Hippocampal formation (tissue), 2 donors: ENCODE results near the gene GPC4.

Source experiments
- DNase-seq, 2 donors: peaks; one replicate each; lab custom pipeline; 2025; lab: John Stamatoyannopoulos, UW

Gene GPC4

DNA sequence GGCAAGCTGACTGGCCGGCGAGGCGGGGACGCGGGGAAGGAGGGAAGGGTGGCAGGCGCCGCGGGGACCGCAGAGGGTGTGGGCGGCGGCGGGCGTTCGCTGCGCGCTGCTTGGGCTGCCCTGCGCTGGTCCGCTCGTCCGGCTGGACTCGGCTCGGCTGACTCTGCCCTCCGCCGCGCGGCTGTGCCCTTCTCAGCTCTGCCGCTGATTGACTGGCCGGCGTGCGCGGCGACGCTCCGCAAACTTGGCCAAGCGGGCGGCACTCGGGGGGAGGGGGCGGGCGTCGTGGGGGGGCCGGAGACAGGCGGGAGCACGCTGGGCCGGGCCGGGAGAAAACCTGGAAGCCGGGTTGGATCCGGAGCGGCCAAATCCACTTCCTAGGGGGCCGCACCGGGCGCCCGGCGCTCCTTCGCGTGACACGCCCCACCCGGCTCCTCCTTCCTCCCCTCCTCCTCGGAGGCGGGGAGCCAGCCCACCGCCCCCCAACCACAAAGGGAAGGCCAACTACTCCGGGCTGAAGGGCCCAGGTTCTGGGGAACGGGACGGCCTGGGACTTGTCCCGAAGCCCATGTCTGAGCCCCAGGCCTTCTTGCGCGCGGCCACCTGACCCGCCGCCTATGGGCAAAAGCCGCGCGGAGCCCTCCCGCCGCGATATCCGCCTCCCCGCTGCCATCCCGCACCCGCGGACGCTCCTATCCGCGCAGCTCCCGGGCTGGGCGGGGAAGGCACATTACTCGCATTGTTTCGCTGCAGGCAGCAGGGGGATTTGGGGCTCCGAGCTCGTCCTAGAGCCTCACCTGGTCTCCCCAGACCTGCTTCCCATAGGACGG, at the start of gene GPC4:
GPC4 (minus strand) TSS at position 214 of the 830 bp plus-strand sequence. CDS start 524 bp downstream, outside the sequence.
- peak in 1 of 2 donors; percentile 22 for DNase-seq

GRCh38 chrX:133461231-133461630, 45.9 kb upstream of the GPC4 start:
- DNase-seq = no peak

DNA sequence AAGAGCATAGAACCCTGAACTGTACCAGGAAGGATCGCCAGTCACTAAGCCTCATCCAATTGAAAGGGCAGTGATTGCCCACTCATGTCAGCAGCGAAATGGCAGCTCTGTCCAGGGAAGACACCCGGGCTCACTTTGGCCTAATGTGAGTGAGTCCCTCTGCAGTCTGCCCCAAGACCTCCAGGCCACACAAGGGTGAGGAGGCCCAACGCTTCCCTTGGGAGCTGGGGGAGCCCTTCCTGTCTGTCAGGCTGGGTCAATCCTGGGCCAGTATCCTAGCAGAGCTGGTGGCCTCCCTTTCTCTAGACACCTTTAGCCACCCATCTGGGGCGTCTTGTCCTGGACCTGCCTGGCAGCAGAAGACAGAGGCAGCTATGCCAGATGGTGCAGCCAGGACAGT, 39.6 kb upstream of the GPC4 start:
- DNase-seq = no peak

DNA sequence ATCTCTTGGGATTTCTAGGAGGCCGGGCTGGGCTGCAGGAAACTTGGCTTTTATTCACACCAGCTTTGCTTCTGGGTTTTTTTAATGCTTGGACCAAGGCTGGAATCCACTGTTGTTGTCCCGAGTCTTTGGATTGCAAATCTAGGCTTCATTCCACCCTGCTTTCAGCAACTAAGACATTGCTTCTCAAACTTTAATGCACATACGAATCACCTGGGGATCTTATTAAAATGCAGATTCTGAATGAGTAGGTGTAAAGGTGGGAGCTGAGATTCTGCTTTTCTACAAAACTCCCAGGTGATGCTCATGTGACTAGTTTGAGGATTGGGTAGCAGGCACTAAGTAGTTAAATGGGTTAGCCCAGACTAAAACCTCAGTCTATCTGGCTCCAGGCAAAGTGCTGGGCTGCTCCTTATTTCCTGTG, 39.2 kb upstream of the GPC4 start:
- no peak for DNase-seq

GRCh38 chrX:133448512-133449076, 33.3 kb upstream of the GPC4 start:
- no peak for DNase-seq

- no peak for DNase-seq
Measured at GRCh38 chrX:133444952-133445831, 29.9 kb upstream of the GPC4 start.

GRCh38 chrX:133444196-133444595, 28.9 kb upstream of the GPC4 start:
- DNase-seq = no peak

DNA sequence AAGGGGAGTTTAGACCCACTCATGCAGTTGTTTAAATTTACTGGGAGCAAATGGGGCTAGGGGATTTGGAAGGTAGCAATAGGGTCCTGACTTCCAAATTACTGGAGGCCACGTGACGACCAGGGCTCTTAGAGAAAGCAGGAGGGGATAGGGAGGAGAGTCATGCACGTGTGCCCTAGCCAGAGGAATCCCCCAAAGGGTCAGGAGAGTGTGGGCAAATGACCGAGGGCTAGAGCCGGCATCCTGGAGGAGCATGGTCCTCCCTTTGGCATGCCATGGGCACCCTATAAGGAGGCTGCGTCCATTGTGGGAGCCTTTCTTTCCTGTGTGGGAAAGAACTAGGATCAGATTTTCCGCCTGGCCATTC, 25.5 kb upstream of the GPC4 start:
- no peak for DNase-seq

DNA sequence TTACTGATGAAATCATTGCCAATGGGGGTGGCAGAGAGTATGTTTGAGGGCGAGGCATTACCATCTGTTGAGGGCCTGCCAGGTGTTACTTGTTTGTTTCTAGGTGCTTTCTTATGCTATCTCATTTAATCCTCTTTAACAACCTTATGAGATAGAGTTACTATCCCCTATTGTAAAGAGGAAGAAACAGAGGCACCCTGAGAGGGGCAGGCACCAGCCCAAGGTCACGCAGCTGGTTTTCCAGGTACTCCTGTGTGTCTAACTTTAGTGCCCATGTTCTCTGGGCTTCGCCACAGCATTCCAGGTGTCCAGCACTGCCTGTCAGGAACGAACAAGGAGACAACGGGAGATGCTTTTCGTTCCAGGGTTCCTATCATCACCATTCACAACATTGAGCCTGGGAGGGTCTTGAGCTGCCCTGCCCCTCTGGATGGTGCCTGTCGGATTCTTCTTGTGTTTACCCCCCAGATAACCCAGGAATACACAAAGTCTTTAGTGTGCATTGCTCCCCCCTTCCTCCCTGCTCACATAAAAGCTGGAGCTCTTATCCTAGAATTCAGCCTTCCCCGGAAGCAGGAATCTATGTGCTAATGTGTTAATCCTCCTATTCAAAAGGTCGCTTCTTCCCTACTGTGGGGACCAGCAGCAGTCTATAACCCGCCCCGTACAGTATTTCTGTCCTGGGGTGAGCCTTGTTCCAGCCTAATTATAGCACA, 24.9 kb upstream of the GPC4 start:
- no peak for DNase-seq

DNA sequence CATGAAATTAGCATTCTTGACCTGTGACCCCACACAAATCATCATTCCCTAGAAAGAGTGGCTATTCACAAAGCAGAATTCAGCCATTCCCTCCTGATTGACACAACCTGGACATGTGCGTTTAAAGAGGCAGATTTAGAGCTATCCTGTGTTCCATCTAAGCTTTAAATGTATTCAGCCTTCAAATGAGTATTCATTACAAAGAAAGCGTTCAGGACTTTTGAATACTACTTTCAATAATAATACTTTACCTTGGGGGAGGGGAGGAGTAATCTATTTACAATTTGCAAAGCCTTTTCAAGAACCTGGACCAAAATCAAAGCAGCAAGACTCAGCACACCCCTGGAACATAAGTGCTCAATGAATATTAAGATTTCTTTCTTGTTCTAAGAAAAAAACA, 22.5 kb upstream of the GPC4 start:
- DNase-seq = no peak

DNA sequence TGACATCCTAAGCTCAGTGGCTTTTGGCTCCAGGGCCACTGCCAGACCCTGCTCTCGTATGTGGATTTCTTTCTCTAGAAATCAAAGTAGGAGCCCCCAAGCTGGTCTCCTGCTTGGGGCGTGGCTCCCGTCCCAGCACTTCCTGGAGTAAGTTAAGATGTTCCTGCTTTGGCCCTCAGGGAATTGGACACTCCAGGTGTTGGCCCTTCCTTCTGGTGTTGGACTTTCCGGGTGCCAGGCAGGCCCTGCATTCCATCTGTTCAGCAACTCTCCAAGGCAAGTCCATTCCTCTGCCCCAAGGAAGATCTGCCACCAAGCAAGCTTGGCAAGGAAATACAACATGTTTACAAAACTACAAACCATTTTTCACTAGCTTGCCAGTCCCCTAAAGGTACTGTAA, 22.1 kb upstream of the GPC4 start:
- DNase-seq = no peak

DNA sequence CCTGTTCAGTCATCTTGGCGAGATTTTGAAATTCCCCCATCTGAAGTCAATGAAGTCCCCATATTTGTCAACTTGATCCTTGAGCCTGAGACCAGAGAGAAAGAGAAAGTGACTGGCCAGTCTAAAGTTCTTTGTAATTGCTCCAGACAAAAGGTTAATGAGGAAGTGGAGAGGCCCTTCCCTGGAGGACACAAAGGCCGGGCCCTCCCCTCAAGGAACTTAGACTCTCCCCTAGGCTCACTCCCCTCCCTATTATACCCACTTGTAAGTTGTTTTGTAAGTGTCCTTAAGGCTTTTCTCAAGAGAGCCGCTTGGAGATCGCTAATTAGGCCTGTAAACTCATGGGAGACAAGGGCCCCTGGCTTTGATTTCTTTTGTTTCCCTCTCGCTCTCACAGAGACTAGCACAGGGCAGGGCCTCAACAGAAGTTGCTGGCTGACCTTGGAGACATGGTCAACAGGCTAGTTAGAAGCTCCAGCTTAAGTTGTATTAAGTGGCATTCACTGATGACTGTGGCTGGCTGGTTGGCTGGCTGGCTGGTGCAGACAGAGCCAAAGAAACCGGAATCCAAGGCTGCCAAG, 20.3 kb upstream of the GPC4 start:
- DNase-seq = peak in 1 of 2 donors; percentile 0

DNA sequence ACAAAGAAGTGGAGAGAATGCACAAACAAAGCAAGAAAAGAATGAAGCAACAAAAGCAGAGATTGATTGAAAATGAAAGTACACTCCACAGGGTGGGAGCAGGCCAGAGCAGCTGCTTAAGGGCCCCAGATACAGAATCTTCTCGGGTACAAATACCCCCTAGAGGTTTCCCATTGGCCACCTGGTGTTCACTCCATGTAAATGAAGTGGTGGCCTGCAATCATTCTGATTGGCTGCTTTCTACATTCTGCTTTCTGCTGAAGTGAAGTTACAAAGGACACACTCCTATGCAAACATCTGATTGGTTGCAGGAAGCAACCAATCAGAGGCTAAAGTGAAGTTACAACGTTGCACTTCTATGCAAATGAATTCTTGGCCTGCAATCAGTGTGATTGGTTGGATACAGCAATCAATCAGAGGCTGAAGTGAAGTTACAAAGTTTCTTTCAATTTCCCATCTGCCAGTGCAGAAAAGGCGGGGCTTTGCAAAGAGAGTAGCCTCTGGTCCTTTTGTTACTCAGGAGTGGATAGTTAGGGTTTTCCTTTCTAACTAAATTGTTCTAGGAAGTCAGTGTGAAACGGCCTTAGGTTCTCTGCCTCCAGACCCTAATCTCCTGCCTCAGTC, 19.0 kb upstream of the GPC4 start:
- no peak for DNase-seq

GRCh38 chrX:133419911-133420310, 4.6 kb upstream of the GPC4 start:
- DNase-seq = no peak

- no peak for DNase-seq
Measured at GRCh38 chrX:133418588-133418987, 3.3 kb upstream of the GPC4 start.

GRCh38 chrX:133417364-133417763, 2.1 kb upstream of the GPC4 start:
- DNase-seq = no peak

GRCh38 chrX:133414406-133415275, 648 bp downstream of the GPC4 start:
- DNase-seq = no peak

DNA sequence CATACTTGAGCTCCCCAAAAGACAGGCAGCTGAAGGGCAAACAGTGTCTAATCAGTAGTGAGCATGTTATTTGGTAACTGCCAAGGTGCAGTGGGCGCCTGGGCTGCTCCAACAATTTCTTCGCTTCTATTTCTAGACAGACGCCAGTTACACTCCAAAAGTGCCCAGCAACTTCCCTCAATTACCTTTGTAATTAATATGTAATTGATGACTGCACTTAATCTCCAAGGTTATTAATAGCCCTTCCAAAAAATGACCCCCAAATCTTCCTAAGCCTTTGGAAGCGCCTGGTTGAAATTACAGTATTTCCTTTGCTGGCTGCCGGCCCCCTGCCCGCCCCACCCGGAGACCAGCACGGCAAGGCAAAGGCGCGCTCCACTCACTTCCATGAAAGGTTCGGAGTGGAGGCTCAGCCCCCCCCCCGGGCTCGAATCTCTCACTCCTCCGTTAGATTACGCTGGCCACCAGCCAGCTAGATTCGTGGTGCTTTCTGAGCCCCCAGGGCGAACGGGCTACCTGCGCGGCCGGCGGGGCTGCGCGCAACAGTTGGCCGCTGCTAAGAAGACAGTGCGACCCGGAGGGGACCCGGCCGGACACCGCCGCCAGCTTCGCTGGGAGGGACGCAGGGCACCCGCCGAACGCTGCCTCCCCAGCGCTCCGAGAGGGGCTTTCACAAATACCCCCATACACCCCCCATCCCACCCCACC, 1.9 kb downstream of the GPC4 start:
- DNase-seq = no peak

GRCh38 chrX:133412665-133413064, 2.6 kb downstream of the GPC4 start:
- DNase-seq = no peak

DNA sequence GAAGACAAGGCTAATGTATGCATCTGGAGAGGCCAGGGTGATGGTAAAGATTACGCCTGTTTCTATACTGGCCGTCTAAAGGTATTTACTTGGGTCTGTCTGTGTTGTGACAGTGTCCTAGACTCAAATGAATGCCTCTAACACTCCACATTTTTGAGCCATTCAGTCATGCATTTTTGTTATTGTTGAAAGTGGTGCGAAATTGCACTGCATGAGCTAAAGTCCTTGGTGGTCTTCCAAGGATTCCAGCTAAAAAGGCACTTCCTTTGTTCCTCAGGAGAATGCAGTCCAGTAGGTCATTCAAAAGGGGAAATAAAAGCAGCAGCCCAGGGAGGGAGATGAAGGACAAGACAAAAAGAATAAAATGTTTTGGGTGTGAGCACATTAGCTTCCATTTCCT, 3.0 kb downstream of the GPC4 start:
- DNase-seq = no peak
